GM18873 (cell line): ENCODE measurements around the gene SUN2.

ENCODE experiments used
- ATAC-seq: cut with Tn5 transposase; IDR thresholded peaks from one replicate; pipeline ENCODE4 v1.9.1; 2021; ENCODE audit warnings: mild to moderate bottlenecking, moderate library complexity, moderate number of reproducible peaks; ENCODE audit not compliant: unreplicated experiment, low FRiP score

The SUN2 gene

DNA sequence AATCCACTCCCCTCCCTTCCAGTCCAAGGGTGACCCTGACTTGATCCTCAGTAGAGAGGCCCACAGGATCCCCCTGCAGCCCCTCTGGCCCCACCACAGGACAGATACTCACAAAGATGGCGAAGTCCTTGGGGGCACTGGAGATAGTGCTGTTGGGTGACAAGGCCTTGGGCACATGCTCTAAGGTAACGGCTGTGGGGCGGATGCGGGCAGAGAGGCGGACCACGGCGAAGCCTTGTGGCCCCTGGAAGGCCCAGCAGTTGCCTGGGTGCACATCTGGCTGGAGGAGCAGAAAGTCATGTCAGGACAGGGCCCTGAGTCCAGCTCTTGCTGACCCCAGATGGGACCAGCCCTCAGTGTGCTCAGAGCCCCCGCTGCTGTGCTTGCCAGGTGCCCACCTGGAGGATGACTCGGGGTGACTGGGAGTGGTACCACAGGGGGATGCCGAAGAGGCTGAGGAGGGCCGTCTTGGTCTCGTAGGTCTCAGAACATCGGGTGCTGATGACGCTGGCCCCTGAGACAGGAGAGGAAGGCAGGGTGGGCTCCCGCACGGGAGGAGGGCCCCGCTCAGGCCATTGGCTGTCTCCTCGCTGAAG is 17.2 kb downstream of the SUN2 start:
- no peak for ATAC-seq

DNA sequence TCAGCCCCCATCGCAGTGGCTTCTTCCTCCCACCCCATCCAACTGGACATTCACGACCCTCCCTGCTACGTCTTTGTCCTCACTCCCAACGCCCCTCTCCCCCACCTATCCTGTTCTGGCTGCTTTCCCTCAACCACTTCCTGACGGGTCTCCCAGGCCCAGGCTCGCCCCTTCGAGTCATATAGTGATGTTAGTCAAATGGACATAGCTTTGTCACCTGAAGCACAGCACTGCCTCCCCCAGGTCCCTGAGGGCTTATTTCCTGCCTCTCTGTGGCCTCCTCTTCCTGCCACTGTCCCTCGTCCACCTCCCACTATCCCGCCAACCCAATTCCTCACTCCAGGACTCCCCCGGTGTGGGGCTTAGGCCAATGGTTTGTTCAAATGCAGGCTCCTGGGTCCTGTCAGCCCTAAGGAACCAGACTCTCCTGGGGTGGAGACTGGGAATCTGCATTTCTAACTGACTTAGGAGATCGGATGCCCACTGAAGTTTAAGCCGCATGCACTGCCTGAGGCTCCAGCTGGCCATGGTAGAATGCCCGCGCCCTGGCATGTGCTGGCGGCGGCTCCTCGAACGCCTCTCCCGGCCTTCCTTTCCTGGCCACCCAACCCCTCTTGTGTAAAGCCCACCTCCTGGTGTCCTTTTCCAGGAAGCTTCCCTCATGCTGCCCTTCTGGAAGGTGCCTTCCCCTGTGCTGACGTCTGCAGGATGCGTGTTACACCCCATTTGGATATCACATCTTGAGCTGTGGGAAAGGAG is 18.3 kb downstream of the SUN2 start:
- no peak for ATAC-seq

DNA sequence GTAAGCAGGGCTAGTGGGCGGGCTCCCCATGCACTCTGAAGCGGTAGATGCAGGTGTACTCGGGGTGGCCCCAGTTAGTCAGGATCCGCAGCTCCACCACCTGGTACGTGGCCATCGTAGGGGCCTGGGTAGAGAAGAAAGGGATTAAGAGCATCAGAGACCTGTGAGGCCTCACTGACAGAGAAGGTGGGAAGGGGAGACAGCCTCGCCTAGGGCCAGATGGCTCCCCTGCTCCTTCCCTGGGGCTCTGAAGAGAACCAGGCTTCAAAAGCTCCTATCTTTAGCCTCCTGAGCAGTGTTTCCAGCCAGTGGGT is 19.6 kb downstream of the SUN2 start:
- ATAC-seq: no peak

DNA sequence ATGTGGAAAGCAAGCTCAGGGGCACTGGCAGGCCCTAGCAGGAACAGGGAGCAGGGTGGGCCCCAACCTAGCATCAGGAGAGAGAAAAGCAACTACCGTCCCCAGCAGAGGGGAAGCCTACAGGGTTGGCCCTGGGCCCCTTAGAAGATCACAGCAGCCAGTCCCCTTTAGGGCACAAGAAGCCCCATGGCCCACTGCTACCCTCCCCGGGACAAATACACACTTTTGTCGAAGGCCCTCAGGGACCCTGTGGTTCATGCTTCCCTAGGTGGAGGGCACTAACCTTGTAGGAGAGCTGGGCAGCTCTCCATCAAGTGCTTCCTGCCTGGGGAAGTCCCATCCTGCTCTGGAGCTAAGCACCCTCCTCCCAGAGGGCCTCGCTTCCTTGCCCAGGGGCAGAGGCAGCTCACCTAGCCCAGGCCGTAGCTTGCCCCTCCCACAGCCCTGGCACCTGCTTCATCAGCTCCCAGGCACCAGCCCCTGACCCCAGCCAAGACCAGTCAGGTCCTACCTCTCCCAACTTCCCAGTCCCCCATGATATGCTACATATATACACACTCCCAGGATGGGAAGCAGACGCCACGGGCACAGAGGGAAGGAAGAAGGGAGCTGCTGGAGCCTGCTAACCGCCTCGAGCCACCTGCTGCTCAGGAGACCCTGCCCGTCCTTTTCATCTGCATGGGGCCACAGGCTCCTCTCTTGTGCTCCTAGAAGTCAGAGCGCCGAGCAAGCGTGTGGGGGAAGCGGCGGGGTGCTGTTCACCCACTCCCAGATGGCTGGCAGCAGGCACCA is 20.1 kb downstream of the SUN2 start:
- ATAC-seq: no peak

DNA sequence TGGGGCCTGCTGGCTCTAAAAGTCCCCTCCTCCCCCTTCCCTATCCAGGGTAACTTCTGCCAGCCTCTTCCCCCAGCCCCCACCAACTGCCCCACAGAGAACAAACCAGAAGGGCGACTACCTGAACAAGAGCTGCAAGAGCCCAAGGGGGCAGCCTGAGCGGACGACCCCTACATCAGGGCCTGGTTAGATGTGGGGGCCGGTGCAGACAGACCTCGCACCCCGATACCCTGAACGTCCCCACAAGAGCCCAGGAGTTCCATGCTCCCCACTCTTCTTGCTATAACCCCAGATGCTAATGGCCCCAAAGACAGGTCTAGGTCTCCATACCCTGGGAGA is 20.7 kb downstream of the SUN2 start:
- ATAC-seq: no peak

DNA sequence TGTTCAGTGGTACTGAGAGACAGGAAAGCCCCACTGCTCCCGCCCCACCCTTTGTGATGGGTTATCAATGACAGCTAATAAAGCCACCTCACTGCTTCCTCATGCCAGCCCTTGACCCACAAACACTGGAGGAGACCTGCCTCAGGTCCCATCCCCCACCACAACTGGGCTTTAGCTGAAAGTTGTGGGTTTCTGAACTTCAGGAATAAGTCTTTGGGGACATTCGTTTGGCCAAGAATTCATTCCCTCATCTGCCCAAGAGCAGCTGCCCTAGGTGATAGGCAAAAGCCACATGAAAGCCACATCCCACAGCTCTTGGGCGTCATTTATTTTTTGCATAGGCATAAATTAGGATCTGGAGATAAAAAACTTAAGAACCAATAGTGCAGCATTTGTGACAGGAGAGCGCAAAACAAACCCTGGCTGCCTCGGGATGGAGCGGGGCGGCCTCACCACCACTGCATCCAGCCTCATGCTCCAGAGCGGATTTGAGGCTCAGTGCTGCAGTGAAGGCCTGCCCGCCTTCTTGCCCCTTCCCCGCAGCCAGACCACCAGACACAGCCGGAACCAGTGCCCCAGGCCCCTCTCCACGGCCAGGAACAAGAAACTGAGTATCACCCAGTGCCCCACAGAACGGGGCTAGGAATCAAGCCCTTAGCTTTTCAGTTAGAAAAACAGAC is 21.2 kb downstream of the SUN2 start:
- ATAC-seq: no peak

DNA sequence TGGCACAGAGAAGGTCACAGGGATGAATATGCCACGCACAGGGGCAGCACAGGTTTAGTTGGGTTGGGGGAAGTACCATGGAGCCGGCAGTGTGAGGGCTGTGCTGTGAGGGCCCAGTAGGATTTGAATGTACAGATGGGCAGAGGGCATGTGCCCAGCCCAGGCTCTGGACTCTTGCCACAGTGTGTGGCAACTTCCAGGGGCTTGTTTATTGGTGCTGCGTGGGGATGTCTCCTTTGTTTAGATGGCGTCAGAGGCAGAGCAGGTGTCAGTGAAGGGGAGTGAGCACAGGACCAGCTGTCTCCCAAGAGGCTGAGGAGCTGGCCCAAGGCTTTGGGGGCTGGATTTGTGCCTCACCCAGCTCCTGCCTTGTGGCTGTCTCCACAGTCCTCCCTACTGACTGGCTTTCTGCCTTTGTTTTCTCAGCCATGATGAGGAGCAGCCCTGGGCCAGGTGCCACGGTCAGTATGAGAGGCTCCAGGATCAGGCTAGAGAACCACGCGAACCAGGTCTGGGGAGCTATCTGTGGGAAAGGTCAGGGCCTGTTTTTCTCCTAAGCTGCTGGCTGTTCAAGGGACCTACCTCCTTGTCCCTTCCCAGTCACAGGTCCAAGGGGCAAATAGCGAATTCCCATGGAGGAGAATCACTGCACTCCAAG is 21.9 kb downstream of the SUN2 start:
- no peak for ATAC-seq

DNA sequence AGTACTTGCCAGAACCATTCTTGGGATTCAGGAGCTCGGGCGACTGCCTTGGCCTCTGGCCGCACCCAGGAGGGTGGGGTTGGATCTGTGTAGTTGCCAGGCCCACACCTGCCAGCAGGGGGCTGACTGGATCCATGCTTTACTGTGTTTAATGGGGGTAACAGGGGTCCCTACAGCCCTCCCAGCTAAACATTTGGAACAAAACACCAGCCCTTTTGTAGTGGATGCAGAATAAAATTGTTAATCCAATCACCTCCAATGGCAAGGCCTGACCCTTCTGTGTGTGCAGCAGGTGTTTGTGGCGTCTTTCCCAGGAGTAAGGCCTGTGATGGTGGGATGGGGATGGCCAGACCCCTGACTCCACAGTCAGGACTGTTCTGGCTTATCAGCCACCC is 22.5 kb downstream of the SUN2 start:
- no peak for ATAC-seq

DNA sequence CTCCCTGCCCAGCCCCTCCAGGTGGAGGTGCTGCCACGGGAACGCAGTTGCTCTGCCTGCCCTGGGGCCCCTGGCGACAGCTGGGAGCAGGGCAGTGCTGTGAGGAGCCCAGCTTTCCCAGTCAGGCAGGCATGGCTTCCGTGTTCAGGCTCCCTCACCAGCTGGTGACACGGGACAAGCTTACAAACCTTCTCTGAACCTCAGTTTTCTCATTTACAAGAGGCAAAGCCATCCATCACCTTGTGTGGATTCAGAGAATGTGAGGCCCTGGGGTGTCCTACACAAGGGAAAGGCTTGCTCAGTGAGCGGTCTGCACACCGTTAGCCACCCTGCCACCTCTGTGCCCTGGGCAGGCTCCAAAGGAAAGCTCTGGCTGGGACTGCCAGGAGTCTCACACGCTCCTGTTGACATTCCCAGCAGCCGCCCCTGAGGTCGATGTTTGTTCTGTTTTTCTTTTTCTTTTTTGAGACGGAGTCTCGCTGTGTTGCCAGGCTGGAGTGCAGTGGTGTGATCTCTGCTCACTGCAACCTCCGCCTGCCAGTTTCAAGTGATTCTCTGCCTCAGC is 23.5 kb downstream of the SUN2 start:
- no peak for ATAC-seq

DNA sequence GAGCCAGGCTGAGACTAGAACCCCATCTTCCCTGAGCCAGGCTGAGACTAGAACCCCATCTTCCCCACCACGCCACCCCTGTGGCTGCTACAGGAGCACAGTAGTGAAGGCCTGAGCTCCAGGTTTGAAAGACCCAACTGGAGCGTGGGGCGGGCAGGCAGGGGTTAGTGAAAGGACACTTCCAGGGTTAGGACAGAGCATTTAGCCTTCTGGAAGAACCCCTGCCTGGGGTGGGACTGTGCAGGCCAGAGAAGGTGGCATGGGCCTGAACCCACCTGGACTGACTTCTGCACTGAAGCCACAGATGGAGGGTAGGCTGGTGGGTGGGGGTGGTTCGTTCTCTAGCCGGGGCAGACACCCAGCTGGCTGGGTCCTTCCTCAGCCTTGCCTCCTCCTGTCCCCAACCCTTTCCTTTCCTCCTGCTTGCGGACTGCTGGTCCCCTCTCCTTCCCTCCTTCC is 24.1 kb downstream of the SUN2 start:
- ATAC-seq: no peak

DNA sequence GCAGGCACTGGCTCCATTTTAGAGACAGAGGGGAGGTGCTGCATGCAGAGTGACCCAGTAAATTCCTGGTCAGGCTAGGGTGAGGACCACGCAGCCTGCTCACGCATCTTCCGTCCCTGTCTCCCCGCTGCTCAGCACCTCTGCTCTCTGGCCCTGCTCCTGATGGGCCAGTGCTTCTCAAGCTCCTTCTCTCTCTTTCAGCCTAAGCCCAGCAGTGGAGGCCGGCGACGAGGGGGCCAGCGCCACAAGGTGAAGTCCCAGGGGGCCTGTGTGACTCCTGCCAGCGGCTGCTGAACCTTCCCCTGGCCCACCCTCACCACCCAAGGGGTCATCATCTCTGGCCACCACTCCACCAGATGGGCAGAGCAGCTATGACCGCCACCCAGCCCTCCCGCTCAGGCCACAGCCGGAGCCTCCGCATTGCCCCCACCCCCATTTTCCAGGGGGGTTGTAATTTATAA is 25.4 kb downstream of the SUN2 start:
- no peak for ATAC-seq

DNA sequence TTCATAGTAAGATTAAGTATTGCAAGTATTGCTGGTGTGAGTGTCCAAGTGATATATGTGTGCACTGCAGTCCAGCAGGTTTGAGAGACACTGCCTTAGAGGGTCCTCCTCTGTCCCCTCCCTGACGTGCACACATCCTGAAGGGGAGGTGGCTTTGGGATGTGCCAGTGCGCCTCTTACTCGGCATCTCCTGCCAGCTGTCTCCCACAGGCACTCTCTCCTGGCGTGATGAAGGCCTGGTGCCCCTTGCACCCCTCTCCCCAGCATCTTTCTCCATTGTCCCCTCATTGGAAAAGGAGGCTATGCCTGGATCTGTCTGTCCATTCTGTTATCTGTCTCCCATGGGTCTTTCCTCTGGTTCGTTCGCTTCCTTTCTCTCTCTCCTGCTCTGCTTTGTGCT is 25.9 kb downstream of the SUN2 start:
- no peak for ATAC-seq

DNA sequence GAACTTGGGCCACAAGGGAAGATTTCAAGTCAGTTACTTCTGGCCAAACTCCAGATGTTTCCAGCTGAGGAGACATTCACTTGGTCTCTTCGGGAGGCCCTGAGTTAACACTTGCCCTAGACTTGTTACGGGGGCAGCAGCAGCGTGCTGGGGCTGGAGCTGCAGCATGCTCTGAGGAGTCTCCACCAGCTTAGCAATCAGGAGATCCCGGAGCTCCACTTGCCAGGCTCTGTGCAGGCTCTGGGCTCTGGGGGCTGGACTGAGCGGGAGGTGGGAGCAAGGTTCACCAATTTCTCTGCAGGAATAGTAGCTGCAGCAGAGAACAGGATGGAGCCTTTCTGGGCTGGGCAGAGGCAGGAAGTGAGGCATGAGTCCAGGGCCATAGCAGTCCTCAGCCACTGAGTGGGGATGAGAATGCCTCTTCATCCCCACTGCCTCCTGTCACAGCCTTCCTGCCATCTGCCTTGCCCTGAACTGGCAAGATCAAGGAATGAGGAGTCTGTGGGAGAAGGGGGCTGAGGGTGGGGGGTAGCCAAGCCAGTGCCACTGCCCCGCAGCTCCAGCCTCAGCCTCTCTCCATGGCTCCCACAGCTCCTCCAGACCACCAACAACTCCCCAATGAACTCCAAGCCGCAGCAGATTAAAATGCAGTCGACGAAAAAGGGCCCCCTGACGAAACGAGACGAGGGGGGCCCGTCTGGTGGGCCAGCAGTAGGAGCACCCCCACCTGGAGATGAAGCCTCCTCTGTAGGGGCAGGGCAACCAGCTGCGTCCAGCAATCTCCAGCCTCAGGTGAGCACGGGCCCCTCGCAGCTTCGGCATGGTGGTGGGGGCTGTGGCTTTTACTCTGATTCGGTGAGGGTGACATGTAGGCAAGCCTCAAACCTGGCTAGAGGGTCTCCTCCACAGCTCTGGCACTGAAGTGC is 26.7 kb downstream of the SUN2 start:
- no peak for ATAC-seq

DNA sequence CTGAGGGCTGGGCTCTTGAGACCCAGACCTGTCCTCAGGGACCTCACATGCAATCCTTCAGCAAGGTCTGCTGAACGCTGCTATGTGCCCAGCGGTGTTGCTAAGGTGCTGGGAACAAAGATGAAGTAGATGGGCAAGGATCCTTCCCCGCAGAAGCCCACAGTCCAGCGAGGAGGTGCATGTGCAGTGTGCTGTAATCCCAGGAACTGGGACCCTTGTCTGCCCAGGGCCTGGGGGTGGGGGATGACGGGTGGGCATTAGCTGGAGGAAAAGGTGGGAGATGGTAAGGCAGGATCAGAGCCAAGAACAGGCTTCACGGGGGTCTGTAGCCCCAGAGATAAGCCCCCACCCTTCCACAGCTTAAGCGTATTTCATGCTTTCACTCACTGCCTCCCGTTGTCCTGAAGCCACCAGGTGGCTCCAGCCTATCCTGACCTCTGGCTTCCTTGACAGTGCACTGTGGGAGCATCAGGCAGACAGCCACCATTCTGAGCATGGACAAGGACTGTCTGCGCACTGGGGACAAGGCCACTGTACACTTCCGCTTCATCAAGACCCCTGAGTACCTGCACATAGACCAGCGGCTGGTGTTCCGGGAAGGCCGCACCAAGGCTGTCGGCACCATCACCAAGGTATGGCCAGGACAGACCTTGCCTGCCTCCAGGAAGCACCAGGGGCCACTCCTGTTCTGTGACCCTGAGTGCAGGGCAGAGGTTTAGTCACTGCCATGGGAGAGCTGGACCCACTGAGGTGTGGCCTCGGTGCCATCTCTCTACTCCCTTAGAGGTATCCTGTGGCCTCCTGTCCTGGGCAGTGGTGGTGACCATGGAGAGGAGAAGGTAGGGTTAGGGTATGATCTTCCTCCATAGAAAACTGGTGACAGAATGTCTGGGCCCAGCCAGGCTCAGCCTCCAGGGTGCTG is 28.0 kb downstream of the SUN2 start:
- no peak for ATAC-seq

DNA sequence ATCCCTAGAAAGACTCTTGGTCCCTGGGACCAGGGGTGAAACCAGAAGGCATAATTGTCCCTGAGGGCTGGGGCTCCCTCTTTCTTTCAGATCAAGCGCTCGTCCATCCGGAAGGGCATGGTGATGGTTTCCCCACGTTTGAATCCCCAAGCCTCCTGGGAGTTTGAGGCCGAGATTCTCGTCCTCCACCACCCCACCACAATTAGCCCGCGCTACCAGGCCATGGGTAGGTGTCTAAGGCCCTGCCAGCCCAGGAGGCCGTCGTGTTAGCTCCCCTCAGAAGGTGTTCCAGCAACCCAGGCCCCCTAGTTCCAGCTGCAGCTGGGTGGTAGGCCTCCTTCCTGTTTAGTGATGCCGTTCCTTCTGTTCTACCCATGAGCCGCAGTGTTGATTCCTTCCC is 28.7 kb downstream of the SUN2 start:
- ATAC-seq: no peak

DNA sequence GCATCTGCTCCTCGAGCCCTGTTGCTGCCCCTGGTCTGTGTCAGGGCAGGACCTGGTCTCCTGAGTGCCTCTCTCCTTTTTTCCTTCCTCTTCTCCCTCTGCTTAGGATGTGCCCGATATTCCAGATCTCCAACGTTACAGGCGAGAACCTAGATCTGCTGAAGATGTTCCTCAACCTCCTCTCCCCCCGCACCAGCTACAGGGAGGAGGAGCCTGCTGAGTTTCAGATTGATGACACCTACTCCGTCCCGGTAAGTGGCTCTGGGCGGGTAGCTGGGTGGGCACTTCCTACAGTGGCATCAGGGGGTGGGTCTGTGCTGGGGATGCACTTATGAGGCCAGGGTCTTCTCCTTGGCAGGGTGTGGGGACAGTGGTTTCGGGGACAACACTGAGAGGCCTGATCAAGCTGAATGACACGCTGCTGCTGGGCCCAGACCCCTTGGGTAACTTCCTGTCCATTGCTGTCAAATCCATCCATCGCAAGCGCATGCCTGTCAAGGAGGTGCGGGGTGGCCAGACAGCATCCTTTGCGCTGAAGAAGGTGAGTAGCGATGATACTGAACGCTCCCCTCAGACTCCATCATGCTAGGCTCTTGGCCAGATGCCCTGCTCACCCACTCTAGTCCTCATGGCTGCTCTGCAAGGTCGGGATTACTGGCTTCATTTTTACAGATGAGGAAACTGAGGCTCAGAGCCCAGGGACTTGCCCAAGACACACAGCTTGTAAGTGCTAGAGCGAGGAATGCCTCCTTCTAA is 29.7 kb downstream of the SUN2 start:
- ATAC-seq: no peak

DNA sequence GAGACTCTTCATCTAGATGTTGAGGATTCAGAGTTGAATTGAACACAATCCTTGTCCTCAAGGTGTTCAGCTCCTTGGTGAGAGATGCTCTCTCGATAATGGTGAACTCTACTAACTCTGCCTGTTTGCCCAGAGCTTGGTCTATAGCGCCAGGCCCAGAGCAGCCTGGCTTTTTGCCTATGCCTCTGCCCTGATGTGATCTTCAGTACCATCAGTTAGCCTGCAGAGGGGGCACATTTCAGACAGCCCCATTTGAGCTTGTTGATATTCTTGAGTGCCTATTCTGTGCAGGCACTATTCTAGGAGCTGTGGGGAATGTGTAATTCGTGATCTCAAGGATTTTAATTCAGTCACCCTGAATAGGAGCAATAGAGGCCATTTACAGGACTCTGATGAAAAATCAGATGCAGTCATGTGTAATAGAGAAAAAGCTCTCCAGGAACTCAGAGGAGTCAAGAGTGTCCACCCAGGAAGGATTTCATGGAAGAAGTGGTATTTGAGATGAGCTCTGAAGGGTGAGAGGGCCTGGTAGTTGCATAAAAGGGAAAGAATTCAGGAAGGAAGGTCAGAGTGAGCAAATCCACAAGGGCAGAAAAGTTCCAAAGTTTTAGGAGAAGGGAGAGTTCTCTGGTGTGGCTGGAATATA is 30.7 kb downstream of the SUN2 start:
- ATAC-seq: no peak
